HG03175 (cell line): ENCODE measurements around the gene ARHGEF1.

Source experiments
- ATAC-seq: cut with Tn5 transposase; IDR thresholded peaks from one replicate; pipeline ENCODE4 v1.9.1; 2021; ENCODE audit warnings: mild to moderate bottlenecking, moderate library complexity; ENCODE audit not compliant: unreplicated experiment

Gene ARHGEF1

DNA sequence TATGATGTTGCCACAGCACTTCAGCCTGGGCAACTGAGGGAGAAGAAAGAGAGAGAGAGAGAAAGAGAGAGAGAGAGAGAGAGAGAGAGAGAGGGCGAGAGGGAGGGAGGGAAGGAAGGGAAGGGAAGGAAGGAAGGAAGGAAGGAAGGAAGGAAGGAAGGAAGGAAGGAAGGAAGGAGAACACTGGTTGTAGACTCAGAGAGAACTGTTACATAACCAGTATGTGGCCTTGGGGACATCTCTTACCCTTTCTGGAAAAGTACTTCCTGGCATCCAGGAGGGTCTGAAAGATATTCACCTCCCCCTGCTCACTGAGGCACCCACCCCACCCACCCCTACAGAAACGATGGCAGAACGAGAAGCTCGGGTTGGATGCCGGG is 2.7 kb upstream of the ARHGEF1 start:
- no peak for ATAC-seq

DNA sequence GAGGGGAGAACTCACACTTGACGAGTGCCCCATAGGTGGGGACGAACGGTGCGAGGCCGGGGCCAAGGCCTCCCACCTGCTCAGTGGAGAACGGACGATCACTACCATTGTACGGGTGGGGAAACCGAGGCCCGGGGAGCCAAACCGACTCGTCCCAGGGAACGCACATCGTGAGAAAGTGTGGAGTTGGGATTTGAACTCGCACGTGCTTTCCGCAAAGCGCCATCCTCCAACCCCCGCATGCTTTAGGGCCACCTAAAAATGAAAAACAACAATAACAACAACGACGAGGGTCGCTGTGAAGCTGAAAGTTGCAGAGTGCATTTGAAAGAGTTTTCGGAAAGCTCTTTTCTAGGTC is 458 bp downstream of the ARHGEF1 start:
- no peak for ATAC-seq

DNA sequence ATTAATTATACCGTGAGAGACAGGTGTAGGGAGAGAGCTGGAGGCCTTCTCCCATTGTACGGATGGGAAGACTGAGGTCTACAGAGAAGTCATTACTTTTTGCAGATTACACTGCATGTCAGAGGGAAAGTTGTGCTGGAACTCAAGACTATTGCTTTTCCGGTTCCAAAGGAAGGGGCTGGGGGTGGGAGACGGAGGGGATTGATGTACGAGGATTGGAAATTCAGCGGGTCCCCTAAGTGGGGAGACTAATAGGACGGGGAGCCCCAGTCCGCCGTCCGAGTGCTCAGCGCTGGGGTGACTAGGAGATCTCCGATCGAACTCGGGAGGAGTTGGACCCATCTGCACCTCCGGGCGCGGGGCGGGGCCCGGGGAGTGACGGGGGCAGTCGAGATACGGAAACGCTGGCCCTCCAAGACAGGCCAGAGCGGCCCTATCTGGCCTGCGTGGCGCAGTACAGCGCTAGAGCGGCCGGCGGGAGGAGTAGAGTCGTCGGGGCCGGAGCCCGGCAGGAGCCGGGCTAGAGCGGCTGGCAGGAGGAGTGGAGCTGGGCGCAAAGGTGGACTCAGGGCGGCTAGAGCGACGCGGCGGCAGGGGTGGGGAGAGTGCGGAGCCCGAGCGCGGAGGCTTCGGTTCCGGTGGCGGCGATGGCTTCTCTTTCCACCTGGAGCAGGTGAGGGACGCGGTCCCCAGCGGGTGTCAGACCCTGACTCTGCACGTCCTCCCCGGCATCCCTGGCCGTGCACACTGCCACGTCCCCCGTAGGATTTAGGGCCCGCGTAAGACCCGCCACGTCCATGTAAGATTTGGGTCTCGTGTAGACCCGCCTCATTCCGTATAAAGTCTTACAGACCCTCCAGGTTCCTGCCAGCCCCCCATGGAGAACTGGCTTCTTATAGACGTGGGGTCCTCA is 1.1 kb downstream of the ARHGEF1 start:
- ATAC-seq: peak; percentile 82

DNA sequence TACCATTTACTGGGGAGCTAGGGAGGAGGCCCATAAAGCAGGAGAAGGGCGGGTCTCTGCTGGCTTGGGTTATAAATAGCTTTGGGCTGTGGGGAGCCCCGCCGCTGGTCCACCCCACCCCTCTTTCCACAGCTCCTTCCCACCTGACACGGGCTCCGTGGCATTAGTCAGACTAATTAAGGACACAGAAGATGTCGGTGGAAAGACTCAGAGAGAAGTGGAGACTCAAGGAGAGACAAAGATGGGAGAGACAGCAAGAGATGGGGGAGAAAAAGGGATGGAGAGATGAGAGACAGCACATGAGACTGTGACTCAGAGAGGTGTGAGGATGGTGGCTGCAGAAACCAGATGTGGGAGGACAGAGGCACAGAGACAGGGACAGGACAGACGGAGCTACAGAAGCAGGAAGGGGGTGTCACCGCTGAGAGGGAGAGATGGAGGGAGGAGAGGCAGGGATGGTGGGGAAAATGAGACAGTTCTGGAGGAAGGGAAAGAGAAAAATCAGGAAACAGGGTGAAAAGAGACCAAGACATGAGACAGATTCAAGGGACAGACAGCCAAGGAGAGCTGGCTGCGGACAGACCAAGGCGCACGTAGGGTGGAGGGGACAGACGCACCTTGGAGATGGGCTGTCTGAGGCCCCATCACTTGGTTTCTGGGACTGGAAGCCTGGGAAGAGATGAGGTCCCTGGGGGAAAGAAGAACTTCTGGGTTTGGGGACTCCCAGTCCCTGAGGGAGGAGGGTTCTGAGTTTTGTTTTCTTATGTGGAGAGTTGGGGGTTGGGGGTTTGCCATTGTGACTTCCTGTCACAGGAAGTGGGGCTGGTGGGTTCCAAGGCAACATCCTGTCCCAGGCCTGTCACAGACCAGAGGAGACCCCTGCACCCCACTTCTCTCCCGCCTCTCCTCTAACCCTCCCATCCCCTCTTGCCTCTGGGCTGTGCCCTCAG is 4.1 kb downstream of the ARHGEF1 start:
- no peak for ATAC-seq

DNA sequence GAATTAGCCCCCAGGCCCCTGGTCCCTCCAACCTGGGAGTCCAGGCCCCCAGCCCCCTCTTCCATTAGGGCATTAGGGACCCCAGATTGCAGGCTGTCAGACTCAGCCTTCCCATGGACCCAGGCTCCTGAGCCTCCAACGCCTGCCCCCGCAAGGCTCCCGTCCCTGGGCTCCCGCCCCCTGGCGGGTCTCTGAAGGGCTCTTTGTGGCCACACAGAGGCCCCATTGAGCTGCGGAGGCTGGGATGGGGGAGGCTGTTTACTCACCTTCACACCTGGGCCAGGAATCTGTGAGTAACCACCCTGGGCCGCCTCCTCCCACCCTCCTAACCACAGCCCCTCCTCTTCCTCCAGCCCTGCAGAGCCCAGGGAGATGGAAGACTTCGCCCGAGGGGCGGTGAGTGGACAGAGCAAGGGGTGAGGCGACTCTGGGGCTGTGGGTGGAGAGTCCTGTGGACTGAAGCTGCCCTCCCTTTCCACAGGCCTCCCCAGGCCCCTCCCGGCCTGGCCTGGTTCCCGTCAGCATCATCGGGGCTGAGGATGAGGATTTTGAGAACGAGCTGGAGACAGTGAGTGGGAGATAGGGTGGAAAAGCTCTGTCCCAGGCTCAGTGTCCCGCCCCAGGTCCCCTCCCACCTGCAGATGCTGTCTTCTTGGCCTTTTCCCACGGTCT is 4.9 kb downstream of the ARHGEF1 start:
- no peak for ATAC-seq

DNA sequence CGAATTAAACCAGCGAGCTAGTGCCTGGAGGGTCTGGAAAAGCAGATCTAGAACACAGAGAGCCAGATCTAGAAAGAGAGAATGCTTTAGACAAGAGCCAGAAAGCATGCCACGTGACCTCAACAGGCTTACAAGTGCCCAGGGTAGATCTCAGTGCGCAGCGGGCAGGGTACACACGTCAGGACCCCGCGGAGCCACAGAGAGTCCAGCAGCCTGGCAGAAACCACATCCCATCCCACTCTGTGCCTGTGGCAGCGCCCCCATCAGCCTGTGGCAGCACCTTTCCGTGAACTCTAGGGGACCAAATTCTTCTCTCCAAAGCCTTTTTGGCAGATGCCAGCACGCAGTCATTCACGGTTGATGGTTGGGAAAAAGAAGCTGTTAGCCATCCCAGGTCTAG is 5.9 kb downstream of the ARHGEF1 start:
- ATAC-seq: no peak

DNA sequence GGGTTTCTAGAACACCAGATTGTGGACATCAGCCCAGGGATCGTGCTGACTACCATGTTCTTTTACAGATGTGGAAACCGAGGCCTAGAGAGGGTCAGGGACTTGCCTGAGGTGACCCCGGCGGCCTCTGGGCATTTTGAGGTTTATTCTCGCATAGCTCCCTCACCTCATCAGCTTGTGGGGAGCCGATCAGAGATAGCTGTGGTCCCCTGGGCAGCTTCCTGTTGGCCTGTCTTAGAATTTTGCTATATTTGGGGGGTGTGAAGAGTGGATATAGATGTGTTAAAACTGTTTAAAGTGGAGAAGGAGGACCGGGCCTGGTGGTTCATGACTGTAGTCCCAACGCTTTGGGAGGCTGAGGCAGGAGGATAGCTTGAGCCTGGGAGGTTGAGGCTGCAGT is 6.9 kb downstream of the ARHGEF1 start:
- ATAC-seq: no peak

DNA sequence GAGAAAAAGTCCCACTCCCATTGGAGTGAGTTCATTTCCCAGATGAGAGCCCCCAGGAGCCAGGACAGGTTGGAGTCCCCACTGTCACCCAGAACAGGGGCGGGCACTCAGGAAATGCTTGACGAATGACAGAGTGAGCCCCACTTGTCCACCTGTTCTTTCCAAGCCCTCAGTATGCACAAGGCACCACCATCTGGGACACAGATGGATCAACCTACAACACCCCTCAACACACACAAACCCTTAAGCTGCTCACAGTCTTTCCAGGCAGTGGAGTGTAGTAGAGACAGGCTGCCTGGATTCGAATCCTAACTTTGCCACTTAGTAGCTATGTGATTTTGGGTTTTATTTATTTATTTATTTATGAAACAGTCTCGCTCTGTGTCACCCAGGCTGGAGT is 8.0 kb downstream of the ARHGEF1 start:
- ATAC-seq: no peak

DNA sequence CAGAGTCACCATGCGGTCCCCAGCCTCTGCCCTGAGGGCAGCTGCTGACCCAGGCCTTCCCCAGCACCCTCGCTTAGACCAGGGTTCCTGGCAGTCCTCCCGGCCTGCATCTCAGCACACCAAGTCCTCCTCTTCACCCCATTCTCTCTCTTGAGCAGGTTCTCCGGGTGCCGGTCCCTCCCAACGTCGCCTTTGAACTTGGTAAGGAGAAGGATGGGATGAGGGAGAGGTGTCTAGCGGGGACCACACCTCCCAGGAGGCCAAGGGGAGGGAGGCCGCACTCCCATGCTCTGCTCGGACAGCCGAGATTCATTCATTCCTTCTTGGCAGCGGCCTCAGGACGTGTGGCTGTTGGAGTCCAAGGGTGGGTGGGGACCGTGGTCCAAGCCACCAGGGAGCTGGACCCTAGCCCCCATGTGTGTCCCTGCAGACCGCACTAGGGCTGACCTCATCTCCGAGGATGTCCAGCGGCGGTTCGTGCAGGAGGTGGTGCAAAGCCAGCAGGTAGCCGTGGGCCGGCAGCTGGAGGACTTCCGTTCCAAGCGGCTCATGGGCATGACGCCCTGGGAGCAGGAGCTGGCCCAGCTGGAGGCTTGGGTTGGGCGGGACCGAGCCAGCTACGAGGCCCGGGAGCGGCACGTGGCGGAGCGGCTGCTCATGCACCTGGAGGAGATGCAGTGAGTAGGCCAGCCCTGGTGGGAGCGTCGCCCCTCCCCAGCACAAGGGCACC is 9.4 kb downstream of the ARHGEF1 start:
- ATAC-seq: no peak

DNA sequence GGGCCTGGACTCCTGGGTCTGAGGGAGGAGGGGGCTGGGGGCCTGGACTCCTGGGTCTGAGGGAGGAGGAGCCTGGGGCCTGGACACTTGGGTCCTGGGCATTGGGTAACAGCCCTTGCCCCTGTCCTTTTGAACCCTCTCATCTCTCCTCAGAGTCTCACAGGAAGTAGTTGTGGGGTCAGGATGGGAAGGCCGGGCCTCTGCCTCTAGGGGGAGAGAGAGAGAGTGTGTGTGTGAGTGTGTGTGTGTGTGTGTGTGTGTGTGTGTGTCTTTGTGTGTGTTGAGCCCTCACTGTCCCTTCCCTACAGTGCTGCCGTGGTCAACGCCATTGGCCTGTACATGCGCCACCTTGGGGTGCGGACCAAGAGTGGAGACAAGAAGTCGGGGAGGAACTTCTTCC is 10.9 kb downstream of the ARHGEF1 start:
- ATAC-seq: no peak

DNA sequence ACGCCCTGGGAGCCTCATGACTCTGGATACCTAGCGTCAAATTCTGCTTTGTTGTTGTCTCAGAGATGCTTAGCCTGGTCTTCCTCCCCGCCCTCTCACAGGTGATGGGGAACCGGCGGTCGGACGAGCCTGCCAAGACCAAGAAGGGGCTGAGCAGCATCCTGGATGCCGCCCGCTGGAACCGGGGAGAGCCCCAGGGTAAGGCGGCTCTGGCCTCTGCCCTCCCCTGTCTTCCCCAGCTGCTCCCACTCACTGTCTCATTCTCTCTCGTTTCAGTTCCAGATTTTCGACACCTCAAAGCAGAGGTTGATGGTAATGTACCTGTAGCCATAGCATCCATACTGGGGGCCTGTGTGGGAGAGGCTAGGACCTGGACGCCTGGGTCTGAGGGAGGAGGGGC is 11.4 kb downstream of the ARHGEF1 start:
- ATAC-seq: no peak

DNA sequence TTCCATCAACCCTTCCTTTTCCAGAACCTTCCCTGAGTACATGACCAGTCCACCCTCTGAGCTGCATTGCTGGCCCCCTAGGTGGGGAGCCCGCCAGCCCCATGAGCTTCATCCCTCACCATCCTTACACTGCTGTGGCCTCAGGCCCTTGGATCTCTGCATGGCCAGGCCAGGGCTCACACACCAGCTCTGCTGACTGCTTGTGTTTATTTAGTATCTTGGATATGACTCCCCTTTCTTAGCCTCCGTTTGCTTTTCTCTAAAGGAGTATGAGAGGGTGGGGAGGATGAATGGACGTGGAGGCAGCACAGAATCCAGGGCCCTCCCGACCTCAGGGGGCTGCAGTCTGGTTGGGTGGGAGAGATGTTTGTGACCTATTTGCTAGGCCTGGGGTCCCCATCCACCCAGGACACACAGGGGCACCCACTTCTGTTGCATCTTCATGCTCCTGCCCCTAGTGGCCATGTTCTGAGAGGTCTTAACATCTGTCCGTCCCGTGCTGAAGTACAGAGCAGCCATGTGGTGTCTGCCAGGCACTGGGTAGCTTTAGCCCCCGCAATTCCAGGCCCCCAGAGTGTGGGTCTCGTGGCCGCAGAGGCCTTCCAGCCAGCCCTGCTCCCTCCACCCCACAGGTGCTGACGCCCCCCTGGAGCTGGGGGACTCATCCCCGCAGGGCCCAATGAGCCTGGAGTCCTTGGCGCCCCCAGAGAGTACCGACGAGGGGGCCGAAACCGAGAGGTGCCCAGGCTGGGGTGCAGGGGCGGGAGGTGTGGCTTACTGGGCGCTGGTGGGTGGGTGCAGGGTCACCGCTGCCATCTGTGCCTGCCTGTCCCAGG is 13.0 kb downstream of the ARHGEF1 start:
- ATAC-seq: no peak

DNA sequence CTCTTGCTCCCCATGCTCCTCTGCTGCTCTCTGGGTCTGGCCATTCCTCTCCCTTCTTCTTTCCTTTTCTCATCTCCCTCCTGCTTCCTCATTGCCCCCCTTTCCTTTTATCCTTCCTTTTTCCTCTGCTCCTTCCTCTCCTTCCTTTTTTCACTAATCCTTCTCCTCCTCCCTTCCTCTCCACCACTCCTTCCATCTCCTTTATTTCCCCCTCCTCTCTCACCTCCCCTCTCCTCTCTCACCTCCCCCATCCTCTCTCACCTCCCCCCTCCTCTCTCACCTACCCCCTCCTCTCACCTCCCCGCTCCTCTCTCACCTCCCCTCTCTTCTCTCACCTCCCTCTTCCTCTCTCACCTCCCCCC is 13.6 kb downstream of the ARHGEF1 start:
- ATAC-seq: no peak

DNA sequence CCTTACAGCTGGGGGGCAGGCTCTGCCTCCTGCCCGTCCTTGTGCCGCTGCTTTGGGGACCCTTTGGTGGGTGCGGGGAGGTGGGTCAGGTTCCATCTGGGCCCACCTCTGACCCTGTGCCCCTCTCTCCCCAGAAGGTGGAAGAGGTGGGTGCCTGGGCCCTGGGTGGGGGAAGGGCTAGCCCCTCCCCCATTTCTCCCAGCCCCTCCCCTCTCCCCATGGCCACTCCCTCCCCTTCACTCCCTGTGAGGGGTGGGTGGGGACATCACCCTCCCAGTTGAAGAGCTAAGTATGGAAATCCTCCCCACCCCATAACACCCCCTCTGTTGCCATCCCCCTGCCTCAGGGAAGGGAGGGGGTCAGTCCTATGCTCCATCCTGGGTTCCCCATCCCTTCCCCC is 14.2 kb downstream of the ARHGEF1 start:
- no peak for ATAC-seq

DNA sequence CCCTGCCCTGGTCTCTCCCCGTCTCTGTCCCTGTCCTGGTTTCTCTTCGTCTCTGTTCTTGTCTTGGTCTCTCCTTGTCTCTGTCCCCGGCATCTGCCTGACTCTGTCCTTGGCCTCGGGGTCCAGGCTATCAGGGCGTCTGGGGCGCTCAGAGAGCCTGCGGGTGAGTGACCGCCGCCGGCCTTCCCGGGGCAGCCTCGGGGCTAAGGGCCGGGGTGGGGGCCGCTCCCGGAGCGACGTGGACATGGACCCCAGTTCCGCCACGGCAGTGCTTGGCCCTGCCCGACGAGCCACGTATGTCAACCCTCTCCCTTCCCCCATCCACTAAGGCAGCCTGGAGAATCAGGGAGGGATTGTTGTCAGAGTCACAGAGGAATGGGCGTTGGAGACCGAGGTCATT is 14.8 kb downstream of the ARHGEF1 start:
- no peak for ATAC-seq

DNA sequence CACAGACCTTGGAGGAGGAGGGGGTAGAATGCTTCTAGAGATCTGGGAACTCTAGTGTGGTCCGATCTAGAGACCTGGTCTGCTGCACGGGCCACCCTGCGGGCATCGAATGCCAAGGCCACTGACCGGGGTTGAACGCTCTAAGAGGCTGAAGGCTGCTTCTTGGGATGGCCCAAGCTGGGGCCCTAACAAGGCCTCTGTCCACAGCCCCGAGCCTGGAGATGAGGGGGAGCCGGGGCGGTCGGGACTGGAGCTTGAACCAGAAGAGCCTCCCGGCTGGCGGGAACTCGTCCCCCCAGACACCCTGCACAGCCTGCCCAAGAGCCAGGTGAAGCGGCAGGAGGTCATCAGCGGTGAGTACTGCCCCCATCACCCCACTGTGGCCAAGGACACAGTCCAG is 15.3 kb downstream of the ARHGEF1 start:
- ATAC-seq: no peak

DNA sequence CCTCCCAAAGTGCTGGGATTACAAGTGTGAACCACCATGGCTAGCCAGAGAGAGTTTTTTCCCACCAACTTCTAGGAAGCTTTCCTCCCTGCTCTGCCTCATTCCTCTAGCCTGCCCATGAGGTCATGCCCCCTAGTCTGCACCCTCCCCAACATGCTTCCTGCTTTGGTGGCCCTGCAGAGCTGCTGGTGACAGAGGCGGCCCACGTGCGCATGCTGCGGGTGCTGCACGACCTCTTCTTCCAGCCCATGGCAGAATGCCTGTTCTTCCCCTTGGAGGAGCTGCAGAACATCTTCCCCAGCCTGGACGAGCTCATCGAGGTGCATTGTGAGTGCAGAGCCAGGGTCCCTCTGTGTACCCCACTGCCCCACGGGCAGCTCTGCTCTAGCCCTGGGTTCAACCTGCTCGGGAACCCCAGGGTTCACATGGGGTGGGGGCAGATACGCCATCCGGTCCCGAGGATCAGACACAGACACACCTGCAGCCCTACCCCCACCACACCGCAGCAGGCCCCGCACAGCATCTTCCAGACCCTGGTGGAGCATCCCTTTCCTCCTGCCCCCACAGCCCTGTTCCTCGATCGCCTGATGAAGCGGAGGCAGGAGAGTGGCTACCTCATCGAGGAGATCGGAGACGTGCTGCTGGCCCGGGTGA is 18.9 kb downstream of the ARHGEF1 start:
- no peak for ATAC-seq

DNA sequence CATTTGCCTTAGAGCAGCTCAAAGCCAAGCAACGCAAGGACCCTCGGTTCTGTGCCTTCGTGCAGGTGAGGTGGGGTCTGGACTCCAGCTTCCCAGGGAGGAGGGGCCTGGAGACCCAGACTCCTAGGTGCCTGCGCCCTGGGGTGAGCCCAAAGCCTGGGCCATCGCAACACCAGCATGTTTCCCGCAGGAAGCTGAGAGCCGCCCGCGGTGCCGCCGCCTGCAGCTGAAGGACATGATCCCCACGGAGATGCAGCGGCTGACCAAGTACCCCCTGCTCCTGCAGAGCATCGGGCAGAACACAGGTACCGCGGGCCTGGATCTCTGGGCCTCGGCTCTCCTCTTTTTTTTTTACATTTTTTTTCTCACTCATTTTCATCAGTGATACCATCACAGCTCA is 19.6 kb downstream of the ARHGEF1 start:
- no peak for ATAC-seq

DNA sequence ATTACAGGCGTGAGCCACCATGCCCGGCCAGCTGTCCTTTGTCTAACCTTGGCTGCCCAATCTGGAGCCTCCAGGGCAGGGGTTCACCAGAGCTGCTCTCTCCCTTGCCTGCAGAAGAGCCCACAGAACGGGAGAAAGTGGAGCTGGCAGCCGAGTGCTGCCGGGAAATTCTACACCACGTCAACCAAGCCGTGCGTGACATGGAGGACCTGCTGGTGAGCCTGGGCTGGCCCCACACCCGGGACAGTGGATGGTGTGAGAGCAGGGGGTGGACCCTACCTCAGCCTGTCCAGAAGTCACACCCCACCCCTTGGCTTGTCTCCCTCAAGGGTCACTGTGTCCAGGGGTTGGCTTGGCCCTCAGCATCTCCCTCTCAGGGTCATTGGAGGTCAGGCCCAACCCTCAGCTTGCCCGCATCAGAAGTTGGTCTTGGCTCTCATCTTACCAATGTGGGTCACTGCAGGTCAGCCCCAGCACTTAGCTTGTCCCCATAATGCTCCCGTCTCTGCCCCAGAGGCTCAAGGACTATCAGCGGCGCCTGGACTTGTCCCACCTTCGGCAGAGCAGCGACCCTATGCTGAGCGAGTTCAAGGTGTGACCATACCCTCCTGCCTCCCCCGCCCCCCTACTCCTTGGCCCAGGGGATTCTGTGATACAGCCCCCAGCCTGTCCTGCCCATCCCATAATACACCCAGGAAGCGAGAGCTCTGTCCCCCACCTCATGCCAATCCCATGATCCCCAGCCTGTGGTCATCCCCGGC is 20.4 kb downstream of the ARHGEF1 start:
- no peak for ATAC-seq
